K562 (cell line): ENCODE measurements around the gene SNTG2. TPM values are rescaled to one million over a fixed set of nuclear protein-coding genes. Genes with fewer than 3 reads are reported as not detected.

Experiments used
- ATAC-seq: fragments of 200-7000 bp; cut with Tn5 transposase; 3 replicates; pipeline ENCODE4 v1.9.1; 2020; ENCODE audit warnings: moderate library complexity
- BruUV-seq: library from RNA; stranded (reverse); fragments of 400-500 nt; replicated peaks from 2 replicates; lab custom pipeline; 2021; lab: Mats Ljungman, UMichigan
- CTCF ChIA-PET: fragments of 300-600 bp; formaldehyde crosslinking; extraction: SDS; loops from one replicate; lab custom pipeline; 2021; ENCODE audit warnings: low intra/inter-chr PET ratio; lab: Yijun Ruan, JAX
- POLR2A ChIA-PET: fragments of 300-600, 350-650 bp; sonication (Branson Sonifier 250); formaldehyde crosslinking; extraction: SDS; loops from one replicate; lab custom pipeline; 2021; ENCODE audit warnings: antibody characterized with exemption, inconsistent platforms; lab: Yijun Ruan, JAX
- DNase-seq, 4 experiments: peaks; one replicate each; pipeline versions ENCODE4 v3.0.0 to v3.0.0-alpha.2; 2011 to 2018; ENCODE audit warnings: low spot score in 3 of 4, mixed read lengths in 3 of 4; ENCODE audit errors: extremely low read depth in 1 of 4
- FAIRE-seq: peaks from 2 replicates; lab custom pipeline; 2011; peaks lifted over from hg19 to GRCh38; lab: Jason Lieb, UNC
- H2AFZ ChIP-seq: 2 replicates; pipeline ENCODE4 v1.6.0; 2011; ENCODE audit warnings: low read depth, low read length, control low read depth, inconsistent platforms
- H3K27ac ChIP-seq: fragments of 200-600 bp; 3 replicates; pipeline ENCODE4 v1.8.0; 2011; ENCODE audit warnings: low read depth, mild to moderate bottlenecking, control low read depth, inconsistent platforms, low read length, moderate library complexity, mixed read lengths; ENCODE audit errors: extremely low read depth
- H3K27me3 ChIP-seq, 2 experiments: fragments of 300-600 bp in 1 of 2; 2 replicates in 1 of 2; 3 replicates in 1 of 2; pipeline versions ENCODE4 v1.6.0 to v1.8.0; 2011; ENCODE audit warnings: inconsistent platforms in 2 of 2, low read length in 2 of 2, mild to moderate bottlenecking in 1 of 2, mixed read lengths in 1 of 2, moderate library complexity in 1 of 2; ENCODE audit not compliant: control insufficient read depth in 2 of 2, insufficient read depth in 2 of 2
- H3K36me3 ChIP-seq: fragments of 300-600 bp; 3 replicates; pipeline ENCODE4 v1.8.0; 2011; ENCODE audit warnings: mild to moderate bottlenecking, low read length, inconsistent platforms; ENCODE audit not compliant: control insufficient read depth, insufficient read depth
- H3K4me1 ChIP-seq, 2 experiments: fragments of 200-600 bp in 1 of 2; replicated peaks in 1 of 2; 2 replicates in 1 of 2; 3 replicates in 1 of 2; pipeline versions ENCODE4 v1.5.1 to v1.8.0; 2011; ENCODE audit warnings: inconsistent platforms in 2 of 2, low read length in 2 of 2, mild to moderate bottlenecking in 1 of 2, mixed read lengths in 1 of 2, moderate library complexity in 1 of 2; ENCODE audit not compliant: control insufficient read depth in 2 of 2, insufficient read depth in 2 of 2
- H3K4me2 ChIP-seq: 2 replicates; pipeline ENCODE4 v1.6.1; 2011; ENCODE audit warnings: low read length, control low read depth, inconsistent platforms, mixed read lengths; ENCODE audit not compliant: insufficient read depth
- H3K4me3 ChIP-seq: fragments of 200-600 bp; sonication (generic), shearing (Covaris generic); 2 replicates; pipeline ENCODE4 v1.5.1; 2016; ENCODE audit warnings: control low read depth, inconsistent platforms
- H3K79me2 ChIP-seq: fragments of 200-600 bp; 3 replicates; pipeline ENCODE4 v1.8.0; 2011; ENCODE audit warnings: low read length, inconsistent platforms; ENCODE audit not compliant: control insufficient read depth, insufficient read depth
- H3K9ac ChIP-seq, 2 experiments: 2 replicates each; pipeline versions ENCODE4 v1.6.0 to v1.6.1; 2011; ENCODE audit warnings: low read depth in 2 of 2, low read length in 2 of 2, control low read depth in 1 of 2, inconsistent platforms in 1 of 2, mild to moderate bottlenecking in 1 of 2, mixed read lengths in 1 of 2; ENCODE audit not compliant: insufficient read depth in 1 of 2
- H3K9me1 ChIP-seq: one replicate; pipeline ENCODE4 v1.6.0; 2011; ENCODE audit warnings: inconsistent platforms, mild to moderate bottlenecking, low read length, moderate library complexity; ENCODE audit not compliant: control insufficient read depth, insufficient read depth
- H3K9me3 ChIP-seq: replicated peaks from 2 replicates; pipeline ENCODE4 v1.5.1; 2011; ENCODE audit warnings: low read depth, low read length, inconsistent platforms; ENCODE audit not compliant: control insufficient read depth, insufficient read depth
- H4K20me1 ChIP-seq: replicated peaks from 2 replicates; pipeline ENCODE4 v1.6.1; 2011; ENCODE audit warnings: low read length, inconsistent platforms, mixed read lengths; ENCODE audit not compliant: control insufficient read depth, insufficient read depth
- HNRNPUL1 ChIP-seq: fragments of 200-400 bp; formaldehyde crosslinking; IDR thresholded peaks from 2 replicates; pipeline ENCODE4 v1.6.1; 2017; ENCODE audit warnings: low read length
- MAFG ChIP-seq: fragments of 450-650 bp; conservative IDR thresholded peaks from 2 replicates; pipeline ENCODE4 v1.6.1; 2016; ENCODE audit warnings: missing genetic modification characterization, missing compliant biosample characterization
- NCOA2 ChIP-seq, 2 experiments: fragments of 450-650 bp; IDR thresholded peaks; 2 replicates each; pipeline ENCODE4 v1.6.1; 2018; ENCODE audit warnings: mild to moderate bottlenecking in 2 of 2, moderate library complexity in 1 of 2; ENCODE audit not compliant: partially characterized antibody in 2 of 2
- PHF21A ChIP-seq: fragments of 450-650 bp; IDR thresholded peaks from 2 replicates; pipeline ENCODE4 v1.6.1; 2017; ENCODE audit warnings: low read depth, borderline replicate concordance
- SRF ChIP-seq, 2 experiments: fragments of 250-450, 450-650 bp in 1 of 2; sonication (Bioruptor Pico) in 1 of 2; sonication (generic) in 1 of 2; formaldehyde crosslinking; IDR thresholded peaks; 2 replicates each; pipeline versions ENCODE4 v1.5.0 to v1.5.1; 2020 to 2022; ENCODE audit warnings: mild to moderate bottlenecking in 1 of 2, missing genetic modification reagents in 1 of 2
- WGBS: fragments of 100-300 bp; shearing (Covaris generic); methylation state at CpG from one replicate; pipeline ENCODE4 v1.1.6; 2016; ENCODE audit warnings: low coverage, mixed read lengths; ENCODE audit not compliant: insufficient coverage; ENCODE audit errors: missing lambda C conversion rate; 5-methylcytosine and 5-hydroxymethylcytosine counted together
- in situ Hi-C: fragments of 300-500 bp; cut with MboI; formaldehyde crosslinking; loops from 4 replicates; pipeline ENCODE4 v1.15.0; 2018; ENCODE audit warnings: inconsistent platforms, mixed read lengths
- intact Hi-C: fragments of 100-400 bp; cut with micrococcal nuclease; formaldehyde crosslinking; loops from 2 replicates; pipeline ENCODE4 v1.14.2; 2022
- polyA plus RNA-seq, 8 experiments: library from polyadenylated mRNA; depleted of rRNA in 4 of 8; stranded (reverse) in 5 of 8; unstranded in 3 of 8; fragments of >200 nt; fragmentation: Nextera tagmentation in 2 of 8; fragmentation: Illumina TruSeq in 1 of 8; extraction: Ambion mirVana in 2 of 8; extraction: Trizol in 1 of 8; gene quantifications; 2 replicates each; pipeline versions ENCODE4 v1.2.1 to v1.2.3, GENCODE V29; 2011 to 2014; ENCODE audit warnings: inconsistent platforms in 1 of 8, missing spikeins in 1 of 8
- total RNA-seq, 7 experiments: library from RNA; depleted of rRNA in 6 of 7; stranded (reverse); fragments of >200 nt in 6 of 7; fragmentation: Illumina TruSeq in 2 of 7; extraction: Trizol in 2 of 7; gene quantifications; 2 replicates each; pipeline versions ENCODE4 v1.2.1 to v1.2.3, GENCODE V29; 2011 to 2021; ENCODE audit warnings: low replicate concordance in 1 of 7
- TF ChIP-seq, protein P1 (sequence below), 2 experiments: fragments of 450-650 bp in 1 of 2; sonication (generic) in 1 of 2; formaldehyde crosslinking; conservative IDR thresholded peaks; 2 replicates each; pipeline versions ENCODE4 v1.4.0 to v1.8.1; 2020 to 2022; ENCODE audit warnings: mild to moderate bottlenecking in 1 of 2, missing genetic modification reagents in 1 of 2
- TF ChIP-seq, protein P2 (sequence below): fragments of 450-650 bp; IDR thresholded peaks from 2 replicates; pipeline ENCODE4 v1.6.1; 2017; ENCODE audit warnings: antibody characterized with exemption, mild to moderate bottlenecking
- TF ChIP-seq, protein P3 (sequence below): fragments of 250-450 bp; sonication (Bioruptor Pico); IDR thresholded peaks from 2 replicates; pipeline ENCODE4 v1.4.0; 2020; ENCODE audit warnings: mild to moderate bottlenecking
- TF ChIP-seq, protein P4 (sequence below): fragments of 450-650 bp; formaldehyde crosslinking; IDR thresholded peaks from 2 replicates; pipeline ENCODE4 v1.4.0; 2022; ENCODE audit warnings: missing genetic modification characterization
- TF ChIP-seq, protein P5 (sequence below): fragments of 250-450 bp; sonication (Bioruptor Pico); IDR thresholded peaks from 2 replicates; pipeline ENCODE4 v1.8.0; 2021; ENCODE audit warnings: moderate library complexity, mild to moderate bottlenecking, inconsistent platforms

Gene SNTG2
- total and polyA plus RNA-seq, 9 of the 15 experiments (the other 6 are each of a cell fraction or from before 2014, with no cell fraction given), result not detected

DNA sequence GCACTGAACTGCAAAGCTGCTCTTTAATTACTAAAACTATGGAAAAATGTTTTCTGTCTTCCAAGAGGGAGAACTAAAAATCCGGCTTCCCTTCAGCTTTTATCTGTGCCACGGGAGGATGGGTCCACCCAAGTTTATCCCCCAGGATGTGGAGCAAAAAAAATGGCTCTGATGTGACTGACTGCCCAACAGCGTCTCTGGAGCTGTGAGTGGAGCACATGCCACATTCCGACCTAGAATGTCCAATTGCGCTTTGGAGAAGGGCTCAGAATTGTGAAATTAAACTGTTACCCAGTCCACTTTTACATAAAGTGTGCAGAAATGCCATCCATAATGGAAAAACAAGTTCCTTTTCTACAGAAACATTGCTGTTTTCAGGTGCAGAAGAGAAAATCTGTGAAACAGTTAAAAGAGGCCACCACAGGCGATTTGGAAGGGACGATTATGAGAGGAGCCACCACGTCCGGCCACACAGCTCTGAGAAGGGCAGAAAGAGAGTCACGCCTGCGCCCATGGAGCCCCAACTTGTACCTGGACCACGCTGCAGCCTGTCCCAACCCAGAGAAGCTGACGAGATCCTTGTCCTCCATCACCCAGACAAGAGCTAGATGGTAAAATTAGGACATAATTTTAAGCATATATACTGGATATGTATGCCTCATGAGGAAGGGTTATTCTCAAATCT is 362.7 kb downstream of the SNTG2 start:
- Histone ChIP-seq H3K4me1 (no peaks in the 10 kb centered on the region), H3K27me3 (peaks cover 0 to 5% of the 10 kb centered on the region in 2 experiments; a peak in 1 of 5 replicates), H3K9me3 (no peaks in the 10 kb centered on the region), H3K4me2 (no peak overlapping the region), H4K20me1 (no peaks in the 10 kb centered on the region), H3K9me1 (no peaks in the 10 kb centered on the region), H3K4me3 (no peak overlapping the region), H3K79me2 (no peaks in the 10 kb centered on the region), H3K36me3 (no peaks in the 10 kb centered on the region), H3K9ac (no peak overlapping the region), H3K27ac (no peak overlapping the region), H2AFZ (no peak overlapping the region)
- DNase-seq (no peak), ATAC-seq (no peak), FAIRE-seq (no peak)
- in situ Hi-C loops (no loop called here), intact Hi-C loops (no loop called here)
- ChIA-PET CTCF (no interaction called here), POLR2A (interaction anchor here (0.6 kb wide), 1 partner anchor 9 kb away, joined by 3 read pairs; no protein-coding TSS in a partner anchor)
- BruUV-seq, result no TSS peak
- 3% methylated on average over 13 of the region's 13 CpGs for WGBS
- TF ChIP-seq, protein P1, sequence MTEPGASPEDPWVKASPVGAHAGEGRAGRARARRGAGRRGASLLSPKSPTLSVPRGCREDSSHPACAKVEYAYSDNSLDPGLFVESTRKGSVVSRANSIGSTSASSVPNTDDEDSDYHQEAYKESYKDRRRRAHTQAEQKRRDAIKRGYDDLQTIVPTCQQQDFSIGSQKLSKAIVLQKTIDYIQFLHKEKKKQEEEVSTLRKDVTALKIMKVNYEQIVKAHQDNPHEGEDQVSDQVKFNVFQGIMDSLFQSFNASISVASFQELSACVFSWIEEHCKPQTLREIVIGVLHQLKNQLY (CRISPR knock-in tag; conservative IDR thresholded peaks at IDR 0.05), result no peak
- TF ChIP-seq, protein P2, sequence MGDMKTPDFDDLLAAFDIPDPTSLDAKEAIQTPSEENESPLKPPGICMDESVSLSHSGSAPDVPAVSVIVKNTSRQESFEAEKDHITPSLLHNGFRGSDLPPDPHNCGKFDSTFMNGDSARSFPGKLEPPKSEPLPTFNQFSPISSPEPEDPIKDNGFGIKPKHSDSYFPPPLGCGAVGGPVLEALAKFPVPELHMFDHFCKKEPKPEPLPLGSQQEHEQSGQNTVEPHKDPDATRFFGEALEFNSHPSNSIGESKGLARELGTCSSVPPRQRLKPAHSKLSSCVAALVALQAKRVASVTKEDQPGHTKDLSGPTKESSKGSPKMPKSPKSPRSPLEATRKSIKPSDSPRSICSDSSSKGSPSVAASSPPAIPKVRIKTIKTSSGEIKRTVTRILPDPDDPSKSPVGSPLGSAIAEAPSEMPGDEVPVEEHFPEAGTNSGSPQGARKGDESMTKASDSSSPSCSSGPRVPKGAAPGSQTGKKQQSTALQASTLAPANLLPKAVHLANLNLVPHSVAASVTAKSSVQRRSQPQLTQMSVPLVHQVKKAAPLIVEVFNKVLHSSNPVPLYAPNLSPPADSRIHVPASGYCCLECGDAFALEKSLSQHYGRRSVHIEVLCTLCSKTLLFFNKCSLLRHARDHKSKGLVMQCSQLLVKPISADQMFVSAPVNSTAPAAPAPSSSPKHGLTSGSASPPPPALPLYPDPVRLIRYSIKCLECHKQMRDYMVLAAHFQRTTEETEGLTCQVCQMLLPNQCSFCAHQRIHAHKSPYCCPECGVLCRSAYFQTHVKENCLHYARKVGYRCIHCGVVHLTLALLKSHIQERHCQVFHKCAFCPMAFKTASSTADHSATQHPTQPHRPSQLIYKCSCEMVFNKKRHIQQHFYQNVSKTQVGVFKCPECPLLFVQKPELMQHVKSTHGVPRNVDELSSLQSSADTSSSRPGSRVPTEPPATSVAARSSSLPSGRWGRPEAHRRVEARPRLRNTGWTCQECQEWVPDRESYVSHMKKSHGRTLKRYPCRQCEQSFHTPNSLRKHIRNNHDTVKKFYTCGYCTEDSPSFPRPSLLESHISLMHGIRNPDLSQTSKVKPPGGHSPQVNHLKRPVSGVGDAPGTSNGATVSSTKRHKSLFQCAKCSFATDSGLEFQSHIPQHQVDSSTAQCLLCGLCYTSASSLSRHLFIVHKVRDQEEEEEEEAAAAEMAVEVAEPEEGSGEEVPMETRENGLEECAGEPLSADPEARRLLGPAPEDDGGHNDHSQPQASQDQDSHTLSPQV, result no peak
- TF ChIP-seq, protein P3, sequence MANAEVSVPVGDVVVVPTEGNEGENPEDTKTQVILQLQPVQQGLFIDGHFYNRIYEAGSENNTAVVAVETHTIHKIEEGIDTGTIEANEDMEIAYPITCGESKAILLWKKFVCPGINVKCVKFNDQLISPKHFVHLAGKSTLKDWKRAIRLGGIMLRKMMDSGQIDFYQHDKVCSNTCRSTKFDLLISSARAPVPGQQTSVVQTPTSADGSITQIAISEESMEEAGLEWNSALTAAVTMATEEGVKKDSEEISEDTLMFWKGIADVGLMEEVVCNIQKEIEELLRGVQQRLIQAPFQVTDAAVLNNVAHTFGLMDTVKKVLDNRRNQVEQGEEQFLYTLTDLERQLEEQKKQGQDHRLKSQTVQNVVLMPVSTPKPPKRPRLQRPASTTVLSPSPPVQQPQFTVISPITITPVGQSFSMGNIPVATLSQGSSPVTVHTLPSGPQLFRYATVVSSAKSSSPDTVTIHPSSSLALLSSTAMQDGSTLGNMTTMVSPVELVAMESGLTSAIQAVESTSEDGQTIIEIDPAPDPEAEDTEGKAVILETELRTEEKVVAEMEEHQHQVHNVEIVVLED, result no peak
- no peak for TF ChIP-seq SRF (CRISPR knock-in tag; IDR thresholded peaks at IDR 0.05)
- no peak for TF ChIP-seq PHF21A
- TF ChIP-seq, protein P4, sequence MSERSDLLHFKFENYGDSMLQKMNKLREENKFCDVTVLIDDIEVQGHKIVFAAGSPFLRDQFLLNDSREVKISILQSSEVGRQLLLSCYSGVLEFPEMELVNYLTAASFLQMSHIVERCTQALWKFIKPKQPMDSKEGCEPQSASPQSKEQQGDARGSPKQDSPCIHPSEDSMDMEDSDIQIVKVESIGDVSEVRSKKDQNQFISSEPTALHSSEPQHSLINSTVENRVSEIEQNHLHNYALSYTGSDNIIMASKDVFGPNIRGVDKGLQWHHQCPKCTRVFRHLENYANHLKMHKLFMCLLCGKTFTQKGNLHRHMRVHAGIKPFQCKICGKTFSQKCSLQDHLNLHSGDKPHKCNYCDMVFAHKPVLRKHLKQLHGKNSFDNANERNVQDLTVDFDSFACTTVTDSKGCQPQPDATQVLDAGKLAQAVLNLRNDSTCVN (CRISPR knock-in tag), result no peak
- TF ChIP-seq MAFG (tag), result no peak
- TF ChIP-seq HNRNPUL1, result no peak
- TF ChIP-seq, protein P5, sequence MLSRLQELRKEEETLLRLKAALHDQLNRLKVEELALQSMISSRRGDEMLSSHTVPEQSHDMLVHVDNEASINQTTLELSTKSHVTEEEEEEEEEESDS (CRISPR knock-in tag), result no peak
- TF ChIP-seq NCOA2 (IDR thresholded peaks at IDR 0.05; ENCODE audit: partially characterized antibody in 2 of 2), result no peak
